Nephron (organoid): ENCODE measurements around the gene CRHBP.

Experiments used
- H3K27ac Mint-ChIP-seq, 3 experiments: 2 replicates each; pipeline ENCODE4 v1.8.0; 2020; ENCODE audit warnings: mixed read lengths in 3 of 3, mild to moderate bottlenecking in 2 of 3, moderate library complexity in 1 of 3
- H3K27me3 Mint-ChIP-seq: 2 replicates; pipeline ENCODE4 v1.8.0; 2021; ENCODE audit warnings: low read depth, mild to moderate bottlenecking, moderate library complexity, mixed read lengths
- H3K36me3 Mint-ChIP-seq: 2 replicates; pipeline ENCODE4 v1.8.0; 2020; ENCODE audit warnings: low read depth, mixed read lengths
- H3K4me1 Mint-ChIP-seq: 2 replicates; pipeline ENCODE4 v1.8.0; 2020; ENCODE audit warnings: mixed read lengths
- H3K4me3 Mint-ChIP-seq, 3 experiments: 2 replicates each; pipeline ENCODE4 v1.8.0; 2020; ENCODE audit warnings: mild to moderate bottlenecking in 3 of 3, mixed read lengths in 3 of 3, moderate library complexity in 2 of 3
- H3K9me3 Mint-ChIP-seq: 2 replicates; pipeline ENCODE4 v1.8.0; 2020; ENCODE audit warnings: mixed read lengths
- TF ChIP-seq, protein P1 (sequence below), 3 experiments: fragments of 200-600 bp; sonication (generic); IDR thresholded peaks; one replicate each; pipeline ENCODE4 v1.5.0; 2021; ENCODE audit warnings: antibody characterized with exemption in 3 of 3; ENCODE audit not compliant: unreplicated experiment in 3 of 3

Gene CRHBP

DNA sequence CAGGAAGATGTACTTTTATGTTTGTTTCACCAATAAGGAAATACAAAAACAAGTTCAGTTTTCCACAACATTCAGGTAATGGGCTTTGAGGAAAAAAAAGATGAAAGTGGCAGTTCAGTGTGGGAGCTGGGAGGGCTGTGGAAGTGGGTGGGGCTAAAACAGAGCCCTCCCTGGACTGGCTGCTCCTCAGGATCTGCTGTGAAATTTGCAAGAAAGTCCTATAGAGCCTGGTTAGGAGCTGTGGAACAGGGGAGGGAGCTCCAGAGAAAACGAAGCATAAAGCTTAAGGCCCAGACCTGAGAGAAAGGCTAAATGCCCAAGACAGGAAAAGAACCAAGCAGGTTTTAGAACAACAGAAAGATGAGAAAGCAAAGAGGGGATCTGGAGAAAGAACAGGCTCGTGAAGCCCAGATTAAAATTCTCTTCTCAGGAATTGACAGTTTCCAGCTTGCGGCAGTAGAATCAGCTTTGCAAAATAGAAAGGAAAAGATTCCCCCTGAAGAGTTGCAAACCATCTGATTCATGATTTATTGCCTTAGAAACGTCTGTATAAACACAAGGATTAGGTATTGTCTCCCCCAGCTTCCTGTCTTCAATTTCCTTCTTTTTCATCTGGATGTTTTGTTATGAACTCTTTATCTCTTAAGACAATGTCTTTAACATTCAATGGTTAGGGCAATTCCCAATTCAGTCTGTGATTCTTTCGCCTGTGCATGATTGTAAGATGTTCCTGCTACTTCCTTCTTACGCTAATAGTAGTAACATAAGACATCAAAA is 26.3 kb upstream of the CRHBP start:
- H3K27ac Mint-ChIP-seq: peak overlapping the region in 2 of 3 experiments; percentile 33 to 35
- peak overlapping the region in 1 of 3 experiments; percentile 15 for H3K4me3 Mint-ChIP-seq
- no peaks in the 10 kb centered on the region for H3K36me3 Mint-ChIP-seq
- H3K4me1 Mint-ChIP-seq: peaks cover 10% of the 10 kb centered on the region
- TF ChIP-seq, protein P1, sequence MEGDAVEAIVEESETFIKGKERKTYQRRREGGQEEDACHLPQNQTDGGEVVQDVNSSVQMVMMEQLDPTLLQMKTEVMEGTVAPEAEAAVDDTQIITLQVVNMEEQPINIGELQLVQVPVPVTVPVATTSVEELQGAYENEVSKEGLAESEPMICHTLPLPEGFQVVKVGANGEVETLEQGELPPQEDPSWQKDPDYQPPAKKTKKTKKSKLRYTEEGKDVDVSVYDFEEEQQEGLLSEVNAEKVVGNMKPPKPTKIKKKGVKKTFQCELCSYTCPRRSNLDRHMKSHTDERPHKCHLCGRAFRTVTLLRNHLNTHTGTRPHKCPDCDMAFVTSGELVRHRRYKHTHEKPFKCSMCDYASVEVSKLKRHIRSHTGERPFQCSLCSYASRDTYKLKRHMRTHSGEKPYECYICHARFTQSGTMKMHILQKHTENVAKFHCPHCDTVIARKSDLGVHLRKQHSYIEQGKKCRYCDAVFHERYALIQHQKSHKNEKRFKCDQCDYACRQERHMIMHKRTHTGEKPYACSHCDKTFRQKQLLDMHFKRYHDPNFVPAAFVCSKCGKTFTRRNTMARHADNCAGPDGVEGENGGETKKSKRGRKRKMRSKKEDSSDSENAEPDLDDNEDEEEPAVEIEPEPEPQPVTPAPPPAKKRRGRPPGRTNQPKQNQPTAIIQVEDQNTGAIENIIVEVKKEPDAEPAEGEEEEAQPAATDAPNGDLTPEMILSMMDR (IDR thresholded peaks at IDR 0.05; ENCODE audit: unreplicated experiment in 3 of 3): no peak
- H3K9me3 Mint-ChIP-seq: no peaks in the 10 kb centered on the region
- H3K27me3 Mint-ChIP-seq: peaks cover 6% of the 10 kb centered on the region

DNA sequence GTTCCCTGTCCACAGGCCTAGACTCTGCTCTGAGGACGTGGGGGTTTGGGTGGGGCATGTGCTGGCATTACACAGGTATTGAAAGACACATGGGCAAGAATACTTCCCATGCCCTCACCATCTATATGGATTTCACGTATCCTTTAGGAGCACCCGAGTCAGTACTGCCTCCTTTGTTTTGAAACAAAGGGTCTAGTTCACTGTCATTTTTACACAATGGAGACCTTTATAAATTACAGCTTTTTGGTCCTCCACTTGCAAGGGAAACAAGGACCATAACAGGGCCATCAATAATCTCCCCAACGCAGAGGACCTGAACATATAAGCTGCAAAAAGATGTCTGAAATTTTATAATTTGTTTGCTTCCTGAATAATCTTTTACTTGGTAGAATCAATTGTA is 24.9 kb upstream of the CRHBP start:
- Mint-ChIP-seq H3K4me3 (no peak overlapping the region), H3K27ac (no peak overlapping the region), H3K36me3 (no peaks in the 10 kb centered on the region), H3K4me1 (peaks cover 10% of the 10 kb centered on the region), H3K9me3 (no peaks in the 10 kb centered on the region), H3K27me3 (peaks cover 6% of the 10 kb centered on the region)
- TF ChIP-seq, protein P1 (IDR thresholded peaks at IDR 0.05; ENCODE audit: unreplicated experiment in 3 of 3): no peak

DNA sequence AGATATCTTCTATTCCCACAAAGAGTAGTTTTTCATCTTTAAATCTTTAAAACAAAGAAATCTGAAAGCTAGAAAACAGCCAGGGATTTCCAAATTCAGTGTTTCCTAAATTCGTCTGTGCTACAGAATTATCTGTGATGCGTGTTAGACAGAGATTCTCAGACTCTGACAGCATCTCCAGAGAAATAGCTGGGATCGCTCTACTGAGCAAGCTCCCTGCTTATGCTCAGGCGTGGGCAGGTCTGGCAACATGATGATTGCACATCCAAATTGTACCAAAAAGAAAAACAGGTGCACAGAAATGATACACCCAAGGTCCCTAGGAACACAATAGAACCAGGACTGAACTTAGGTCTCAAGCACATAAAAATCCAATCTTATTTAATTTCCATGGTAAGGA is 22.8 kb upstream of the CRHBP start:
- Mint-ChIP-seq H3K27ac (no peak overlapping the region), H3K27me3 (peaks cover 6% of the 10 kb centered on the region), H3K4me1 (peaks cover 10% of the 10 kb centered on the region), H3K36me3 (no peaks in the 10 kb centered on the region), H3K9me3 (no peaks in the 10 kb centered on the region), H3K4me3 (no peak overlapping the region)
- TF ChIP-seq, protein P1 (IDR thresholded peaks at IDR 0.05; ENCODE audit: unreplicated experiment in 3 of 3): no peak

DNA sequence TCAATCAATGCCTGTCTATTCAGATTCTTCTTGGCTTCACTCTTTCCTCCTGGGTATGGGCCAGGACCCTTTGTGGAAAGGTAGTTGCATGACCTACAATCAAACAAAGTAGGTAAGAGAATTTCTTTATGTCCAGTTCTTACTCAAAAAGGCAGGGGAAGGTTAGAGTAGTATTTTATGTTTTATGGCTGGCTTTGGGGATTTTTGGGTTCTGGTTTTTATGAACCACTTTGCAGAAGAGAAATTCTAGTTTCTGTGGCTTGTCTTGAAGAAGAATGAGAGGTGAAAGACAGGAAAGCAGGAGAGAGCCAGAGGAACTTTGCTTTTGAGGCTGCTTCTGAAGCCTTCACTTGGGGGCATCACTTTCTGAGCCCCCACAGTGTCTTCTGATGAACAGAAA is 14.7 kb upstream of the CRHBP start:
- Mint-ChIP-seq H3K27ac (no peak overlapping the region), H3K36me3 (no peaks in the 10 kb centered on the region), H3K4me3 (no peak overlapping the region), H3K27me3 (no peaks in the 10 kb centered on the region), H3K4me1 (no peaks in the 10 kb centered on the region), H3K9me3 (no peaks in the 10 kb centered on the region)
- TF ChIP-seq, protein P1 (IDR thresholded peaks at IDR 0.05; ENCODE audit: unreplicated experiment in 3 of 3): no peak

DNA sequence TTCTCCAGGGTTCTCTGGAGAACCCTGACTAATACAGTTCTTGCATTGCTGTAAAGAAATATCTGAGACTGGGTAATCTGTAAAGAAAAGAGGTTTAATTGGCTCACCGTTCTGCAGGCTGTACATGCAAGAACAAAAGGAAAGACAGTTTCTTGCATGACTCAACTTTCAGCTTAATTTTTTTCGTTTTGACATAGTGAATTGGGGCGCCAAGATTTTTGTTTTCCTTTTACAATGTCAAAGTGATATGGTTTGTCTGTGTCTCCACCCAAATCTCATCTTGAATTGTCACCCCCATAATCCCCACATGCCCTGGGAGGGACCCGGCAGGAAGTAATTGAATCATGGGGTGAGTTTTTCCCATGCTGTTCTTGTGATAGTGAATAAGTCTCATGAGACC is 11.8 kb upstream of the CRHBP start:
- H3K4me3 Mint-ChIP-seq: no peak overlapping the region
- H3K9me3 Mint-ChIP-seq: no peaks in the 10 kb centered on the region
- H3K27ac Mint-ChIP-seq: no peak overlapping the region
- H3K27me3 Mint-ChIP-seq: peaks cover 4% of the 10 kb centered on the region
- H3K4me1 Mint-ChIP-seq: no peaks in the 10 kb centered on the region
- no peaks in the 10 kb centered on the region for H3K36me3 Mint-ChIP-seq
- TF ChIP-seq, protein P1 (IDR thresholded peaks at IDR 0.05; ENCODE audit: unreplicated experiment in 3 of 3): no peak

DNA sequence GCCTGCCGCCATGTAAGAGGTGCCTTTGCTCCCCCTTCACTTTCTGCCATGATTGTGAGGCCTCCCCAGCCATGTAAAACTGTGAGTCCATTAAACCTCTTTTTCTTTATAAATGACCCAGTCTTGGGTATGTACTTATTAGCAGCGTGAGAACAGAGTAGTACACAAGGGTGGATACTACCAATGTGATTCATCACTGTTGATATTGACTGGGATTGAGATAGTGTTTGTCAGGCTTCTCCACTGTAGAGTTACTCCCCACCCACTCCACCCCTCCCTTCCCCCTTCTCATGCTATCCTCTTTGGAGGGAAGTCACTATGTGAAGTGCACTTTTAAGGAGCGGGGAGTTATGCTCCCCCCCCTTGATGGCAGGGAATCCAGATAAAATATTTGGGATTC is 11.4 kb upstream of the CRHBP start:
- TF ChIP-seq, protein P1 (IDR thresholded peaks at IDR 0.05; ENCODE audit: unreplicated experiment in 3 of 3): no peak
- H3K36me3 Mint-ChIP-seq: no peaks in the 10 kb centered on the region
- no peaks in the 10 kb centered on the region for H3K9me3 Mint-ChIP-seq
- H3K27ac Mint-ChIP-seq: no peak overlapping the region
- peaks cover 4% of the 10 kb centered on the region for H3K27me3 Mint-ChIP-seq
- no peaks in the 10 kb centered on the region for H3K4me1 Mint-ChIP-seq
- no peak overlapping the region for H3K4me3 Mint-ChIP-seq
